Vagina (tissue), 2 donors: ENCODE measurements around the gene MYBPH. TPM values are rescaled to one million over a fixed set of nuclear protein-coding genes. Genes with fewer than 3 reads are reported as not detected.
A peak's percentile ranks its signal among the peaks of the same experiment; 100 is the strongest.

Experiments used
- DNase-seq, 2 donors: peaks; one replicate each; pipeline ENCODE4 v3.0.0-alpha.2; 2017; ENCODE audit errors: extremely low spot score in 2 of 2
- H3K27ac ChIP-seq: fragments of 200-600 bp; sonication (generic); one replicate; pipeline ENCODE4 v1.5.1; 2019
- H3K27me3 ChIP-seq: fragments of 200-600 bp; sonication (generic); one replicate; pipeline ENCODE4 v1.5.1; 2019
- H3K36me3 ChIP-seq, 2 donors: fragments of 200-600 bp; sonication (generic); one replicate each; pipeline ENCODE4 v1.5.1; 2017 to 2019
- H3K4me1 ChIP-seq: fragments of 200-600 bp; sonication (generic); one replicate; pipeline ENCODE4 v1.5.1; 2019
- H3K4me3 ChIP-seq, 2 donors: fragments of 200-600 bp; sonication (generic); 1 replicate in 1 of 2; 2 replicates in 1 of 2; pipeline ENCODE4 v1.5.1; 2016 to 2019
- H3K9me3 ChIP-seq: fragments of 200-600 bp; sonication (generic); one replicate; pipeline ENCODE4 v1.5.1; 2019
- CTCF ChIP-seq, 3 experiments: fragments of 450-650 bp in 2 of 3; fragments of 200-600 bp in 1 of 3; sonication (generic) in 1 of 3; IDR thresholded peaks; one replicate each; pipeline ENCODE4 v1.5.1; 2017 to 2019; ENCODE audit warnings: antibody characterized with exemption in 3 of 3, mild to moderate bottlenecking in 2 of 3, moderate library complexity in 2 of 3
- POLR2A ChIP-seq, 2 donors: fragments of 450-650 bp; IDR thresholded peaks; one replicate each; pipeline ENCODE4 v1.6.1; 2017; ENCODE audit warnings: antibody characterized with exemption in 2 of 2, mild to moderate bottlenecking in 2 of 2, moderate library complexity in 2 of 2
- POLR2AphosphoS5 ChIP-seq, 2 donors: sonication (generic); formaldehyde crosslinking; IDR thresholded peaks; one replicate each; pipeline ENCODE4 v1.9.0; 2017; ENCODE audit warnings: antibody characterized with exemption in 2 of 2, mild to moderate bottlenecking in 2 of 2, low read depth in 1 of 2; ENCODE audit not compliant: insufficient read depth in 1 of 2
- intact Hi-C: fragments of 100-400 bp; cut with DNase I; formaldehyde crosslinking; loops from one replicate; pipeline ENCODE4 v1.15.1; 2023
- total RNA-seq: library from RNA; depleted of rRNA; stranded (reverse); fragments of >200 nt; gene quantifications from one replicate; pipeline ENCODE4 v1.2.3, GENCODE V29; 2016

MYBPH gene
- total RNA-seq, 1 donor from 2014 or later = not detected

DNA sequence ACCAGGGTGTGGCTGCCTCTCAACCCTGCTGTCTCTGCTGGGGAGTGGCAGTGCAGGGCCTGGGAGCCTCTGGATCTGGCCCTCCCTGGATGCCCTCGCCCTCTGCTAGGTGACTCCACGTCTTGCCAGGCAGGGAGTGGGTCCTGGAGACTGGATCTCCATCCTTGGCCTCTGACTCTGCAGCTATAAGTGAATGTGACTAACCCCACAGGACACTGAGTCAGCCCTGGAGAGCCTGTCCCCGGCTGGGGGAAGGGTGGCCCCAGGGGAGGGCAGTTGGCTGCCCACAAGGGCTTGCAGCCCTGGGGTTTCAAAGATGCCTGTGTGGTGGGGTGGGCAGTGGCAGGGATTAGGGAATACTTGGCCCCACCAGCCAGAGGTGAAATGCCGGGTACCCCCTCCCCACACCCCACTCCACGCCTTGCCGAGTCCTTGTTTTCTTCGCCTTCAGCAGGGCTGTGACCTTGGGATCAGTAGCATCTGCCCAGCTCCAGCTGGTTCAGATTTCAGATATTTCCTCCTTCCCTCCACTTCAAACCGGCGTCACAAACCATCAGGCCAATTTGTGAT lies 1.9 kb upstream of the MYBPH start:
- no peak for DNase-seq
- Histone ChIP-seq H3K27me3 (no peaks in the 10 kb centered on the region), H3K27ac (no peak overlapping the region), H3K4me3 (no peak overlapping the region), H3K4me1 (peaks cover 28% of the 10 kb centered on the region), H3K36me3 (no peaks in the 10 kb centered on the region), H3K9me3 (no peaks in the 10 kb centered on the region)
- intact Hi-C loops = no loop called here
- TF ChIP-seq CTCF (IDR thresholded peaks at IDR 0.05) (no peak), POLR2AphosphoS5 (IDR thresholded peaks at IDR 0.05; ENCODE audit: insufficient read depth in 1 of 2, low read depth in 1 of 2) (peak in 1 of 2 donors; percentile 26)

GRCh38 chr1:203177036-203177405 lies 1.4 kb upstream of the MYBPH start:
- Histone ChIP-seq H3K27ac (no peak overlapping the region), H3K36me3 (no peaks in the 10 kb centered on the region), H3K4me1 (peaks cover 28% of the 10 kb centered on the region), H3K9me3 (no peaks in the 10 kb centered on the region), H3K4me3 (no peak overlapping the region), H3K27me3 (no peaks in the 10 kb centered on the region)
- TF ChIP-seq CTCF (IDR thresholded peaks at IDR 0.05) (no peak), POLR2AphosphoS5 (IDR thresholded peaks at IDR 0.05; ENCODE audit: insufficient read depth in 1 of 2, low read depth in 1 of 2) (no peak)
- intact Hi-C loops = no loop called here
- DNase-seq = no peak

DNA sequence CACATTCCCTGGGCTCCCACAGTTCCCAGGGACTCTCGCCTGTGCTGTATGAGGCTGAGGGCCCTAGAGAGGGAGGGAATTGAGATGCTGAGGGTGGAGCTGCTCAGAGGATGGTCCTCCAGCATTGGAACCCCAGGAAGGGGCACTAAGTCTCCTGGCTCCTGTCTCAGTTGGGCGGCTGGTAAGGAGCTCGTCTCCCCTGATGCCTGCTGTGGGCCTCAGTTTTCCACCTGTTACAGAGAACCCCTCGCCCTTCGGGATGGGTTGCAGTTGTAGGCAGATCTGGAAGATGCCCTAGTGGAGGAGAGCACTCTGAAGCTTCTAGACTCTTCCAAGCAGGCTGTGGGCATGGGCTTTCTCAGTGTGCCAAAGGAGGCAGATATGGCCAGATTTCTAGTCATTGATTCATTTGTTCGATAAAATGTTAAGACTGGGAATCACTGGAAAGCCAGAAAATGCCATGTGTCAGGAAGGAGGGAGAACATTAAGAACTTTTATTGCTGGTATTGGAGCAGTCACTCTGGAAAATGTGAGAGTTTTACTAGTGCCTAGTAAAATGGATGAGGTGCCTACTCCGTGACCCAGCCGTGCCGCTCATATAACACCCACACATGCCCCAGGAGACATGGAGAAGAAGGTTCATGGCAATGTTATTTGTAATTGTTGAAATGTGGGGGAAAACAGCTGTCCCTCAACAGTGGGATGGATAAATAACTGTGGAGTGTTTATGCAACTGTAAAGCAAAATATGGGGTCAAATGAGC lies 828 bp upstream of the MYBPH start:
- Histone ChIP-seq H3K4me1 (peaks cover 28% of the 10 kb centered on the region), H3K9me3 (no peaks in the 10 kb centered on the region), H3K36me3 (no peaks in the 10 kb centered on the region), H3K27me3 (no peaks in the 10 kb centered on the region), H3K4me3 (no peak overlapping the region), H3K27ac (no peak overlapping the region)
- TF ChIP-seq CTCF (IDR thresholded peaks at IDR 0.05) = no peak
- TF ChIP-seq POLR2A (IDR thresholded peaks at IDR 0.05) = no peak
- no peak for TF ChIP-seq POLR2AphosphoS5 (IDR thresholded peaks at IDR 0.05; ENCODE audit: insufficient read depth in 1 of 2, low read depth in 1 of 2)
- DNase-seq = no peak
- intact Hi-C loops = no loop called here

DNA sequence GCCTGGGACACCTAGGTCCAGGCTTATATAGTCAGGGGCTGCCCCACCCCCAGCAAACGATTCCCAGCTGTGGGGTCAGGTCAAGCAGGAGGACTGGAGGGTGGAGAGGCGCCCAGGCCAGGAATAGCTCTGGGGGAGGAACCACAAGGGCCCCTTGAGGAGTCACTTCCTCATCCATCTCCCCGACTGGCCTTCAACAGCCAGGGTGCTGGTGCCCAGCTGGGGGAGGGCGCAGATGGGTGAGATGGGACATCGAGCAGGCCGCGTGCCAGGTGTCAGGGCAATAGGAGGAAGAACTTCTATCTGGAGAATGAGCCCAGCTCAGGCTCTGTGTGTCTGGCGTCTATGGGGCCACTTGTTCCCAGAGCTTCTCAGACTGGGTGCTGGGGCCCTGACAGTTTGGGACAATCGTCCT lies 208 bp upstream of the MYBPH start:
- Histone ChIP-seq H3K9me3 (no peaks in the 10 kb centered on the region), H3K27me3 (no peaks in the 10 kb centered on the region), H3K36me3 (no peaks in the 10 kb centered on the region), H3K27ac (no peak overlapping the region), H3K4me1 (peaks cover 28% of the 10 kb centered on the region), H3K4me3 (no peak overlapping the region)
- TF ChIP-seq POLR2A (IDR thresholded peaks at IDR 0.05) = no peak
- TF ChIP-seq CTCF (IDR thresholded peaks at IDR 0.05) = no peak
- no peak for TF ChIP-seq POLR2AphosphoS5 (IDR thresholded peaks at IDR 0.05; ENCODE audit: insufficient read depth in 1 of 2, low read depth in 1 of 2)
- intact Hi-C loops = no loop called here
- DNase-seq = no peak

GRCh38 chr1:203174324-203174985 lies 1.2 kb downstream of the MYBPH start:
- H3K9me3 ChIP-seq = no peaks in the 10 kb centered on the region
- no peak for DNase-seq
- H3K36me3 ChIP-seq = no peaks in the 10 kb centered on the region
- H3K4me3 ChIP-seq = no peak overlapping the region
- TF ChIP-seq CTCF (IDR thresholded peaks at IDR 0.05) (no peak), POLR2AphosphoS5 (IDR thresholded peaks at IDR 0.05; ENCODE audit: insufficient read depth in 1 of 2, low read depth in 1 of 2) (no peak), POLR2A (IDR thresholded peaks at IDR 0.05) (no peak)
- peaks cover 28% of the 10 kb centered on the region for H3K4me1 ChIP-seq
- no peak overlapping the region for H3K27ac ChIP-seq
- intact Hi-C loops = no loop called here
- no peaks in the 10 kb centered on the region for H3K27me3 ChIP-seq
